ENCODE measurements around the gene COL27A1.

- TF ChIP-seq, protein P1, sequence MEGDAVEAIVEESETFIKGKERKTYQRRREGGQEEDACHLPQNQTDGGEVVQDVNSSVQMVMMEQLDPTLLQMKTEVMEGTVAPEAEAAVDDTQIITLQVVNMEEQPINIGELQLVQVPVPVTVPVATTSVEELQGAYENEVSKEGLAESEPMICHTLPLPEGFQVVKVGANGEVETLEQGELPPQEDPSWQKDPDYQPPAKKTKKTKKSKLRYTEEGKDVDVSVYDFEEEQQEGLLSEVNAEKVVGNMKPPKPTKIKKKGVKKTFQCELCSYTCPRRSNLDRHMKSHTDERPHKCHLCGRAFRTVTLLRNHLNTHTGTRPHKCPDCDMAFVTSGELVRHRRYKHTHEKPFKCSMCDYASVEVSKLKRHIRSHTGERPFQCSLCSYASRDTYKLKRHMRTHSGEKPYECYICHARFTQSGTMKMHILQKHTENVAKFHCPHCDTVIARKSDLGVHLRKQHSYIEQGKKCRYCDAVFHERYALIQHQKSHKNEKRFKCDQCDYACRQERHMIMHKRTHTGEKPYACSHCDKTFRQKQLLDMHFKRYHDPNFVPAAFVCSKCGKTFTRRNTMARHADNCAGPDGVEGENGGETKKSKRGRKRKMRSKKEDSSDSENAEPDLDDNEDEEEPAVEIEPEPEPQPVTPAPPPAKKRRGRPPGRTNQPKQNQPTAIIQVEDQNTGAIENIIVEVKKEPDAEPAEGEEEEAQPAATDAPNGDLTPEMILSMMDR (IDR thresholded peaks at IDR 0.05) = no peak
- no peak for TF ChIP-seq POLR2A (IDR thresholded peaks at IDR 0.05; ENCODE audit: low read length)
- TF ChIP-seq MAFK (IDR thresholded peaks at IDR 0.05; ENCODE audit: partially characterized antibody) = no peak
- TF ChIP-seq MYC (IDR thresholded peaks at IDR 0.05; ENCODE audit: borderline replicate concordance, low read length) = no peak
- TF ChIP-seq MAZ (IDR thresholded peaks at IDR 0.05; ENCODE audit: borderline replicate concordance, low read depth, low read length) = no peak
Observed at GRCh38 chr9:114289106-114289505, 133.8 kb downstream of the COL27A1 start.

Data from A549 (cell line).